Fibroblast of skin of right biceps (primary cell): ENCODE data around the gene FILIP1.

ENCODE experiments used
- DNase-seq: peaks from one replicate; pipeline ENCODE4 v3.0.0-alpha.2; 2013

Gene FILIP1

DNA sequence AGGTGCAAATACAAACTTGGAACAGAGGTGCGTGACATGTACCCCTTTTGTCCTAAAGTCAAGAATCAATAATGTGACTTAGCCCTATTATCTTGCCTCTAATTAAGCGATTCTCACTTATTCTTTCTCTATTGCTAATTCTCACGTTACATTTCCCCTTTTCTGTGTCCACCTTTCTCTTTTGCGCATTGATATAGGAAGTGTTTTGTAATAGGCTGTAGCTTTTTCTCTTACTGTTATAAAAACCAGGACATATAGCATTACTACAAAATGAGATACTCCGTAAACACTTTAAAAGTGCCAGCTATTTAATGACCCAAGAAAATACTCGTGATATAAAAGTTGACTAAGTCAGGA, 208.3 kb downstream of the FILIP1 start:
- DNase-seq = no peak

GRCh38 chr6:75284632-75285282, 208.8 kb downstream of the FILIP1 start, which contains the start of gene TMEM30A:
TSS of gene TMEM30A (minus strand) at chr6:75284792. CDS start at chr6:75284638, 154 bp downstream.
- DNase-seq = peak; percentile 99

- DNase-seq = no peak
Measured at GRCh38 chr6:75283907-75284631, 209.5 kb downstream of the FILIP1 start.

GRCh38 chr6:75282706-75283105, 210.9 kb downstream of the FILIP1 start:
- DNase-seq = no peak

DNA sequence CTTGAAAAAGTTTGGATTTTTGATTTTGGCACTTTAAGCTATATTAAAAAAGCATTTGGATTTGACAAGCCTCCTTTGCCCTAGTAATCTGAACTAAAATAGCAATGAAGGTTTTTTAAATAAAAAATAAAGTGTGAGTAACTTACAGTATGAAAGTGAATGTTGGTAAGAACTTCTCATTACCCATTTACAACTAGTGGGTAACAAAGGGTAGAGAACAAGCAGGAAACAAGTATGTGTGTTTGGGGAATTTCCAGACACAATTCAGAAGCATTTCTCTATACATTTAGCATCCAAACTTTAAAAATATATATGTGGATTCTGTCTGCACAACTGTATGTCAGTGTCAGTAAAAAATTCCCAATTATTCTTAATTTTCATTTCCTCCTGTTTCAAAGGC, 211.9 kb downstream of the FILIP1 start:
- no peak for DNase-seq

GRCh38 chr6:75280131-75280855, 213.3 kb downstream of the FILIP1 start:
- DNase-seq = no peak

DNA sequence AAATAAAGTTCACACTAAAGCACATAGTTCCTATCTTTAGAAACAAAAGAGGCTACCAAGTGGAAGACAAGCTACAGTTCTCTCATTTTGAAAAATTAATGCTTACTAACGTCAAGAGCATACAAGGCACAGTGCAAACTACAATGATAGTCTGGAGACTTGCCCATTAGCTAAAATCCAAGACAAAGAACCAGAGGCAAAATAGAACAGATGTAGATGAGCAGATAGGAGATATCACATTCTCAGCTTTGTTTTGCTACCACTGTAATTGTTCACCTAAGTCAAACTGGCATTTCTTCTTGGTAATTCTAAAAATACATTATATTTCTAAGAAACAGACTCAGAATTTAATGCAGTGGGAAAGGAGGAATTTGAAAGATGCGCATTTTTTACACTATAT, 214.2 kb downstream of the FILIP1 start:
- DNase-seq = no peak

GRCh38 chr6:75278474-75279077, 215.0 kb downstream of the FILIP1 start:
- DNase-seq = no peak

- DNase-seq = peak; percentile 97
Measured at GRCh38 chr6:75275067-75275466, 218.5 kb downstream of the FILIP1 start.

DNA sequence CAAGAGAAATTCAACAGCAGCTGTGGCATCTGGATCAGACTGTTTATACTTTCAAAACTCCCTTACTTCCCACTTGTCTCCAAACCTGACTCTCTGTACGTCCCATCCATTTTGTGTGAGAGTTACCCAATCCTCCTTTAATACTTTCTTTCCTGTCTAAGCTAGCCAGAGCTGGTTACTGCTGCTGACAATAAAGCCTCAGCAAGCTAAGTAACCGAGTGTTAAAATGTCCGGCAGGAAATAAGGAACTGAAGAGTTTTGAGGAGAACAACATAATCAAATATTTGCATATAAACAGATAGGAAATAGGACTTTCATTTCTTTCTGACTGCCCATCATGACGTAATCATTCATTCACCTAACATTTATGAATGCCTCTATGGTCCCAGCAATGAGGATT, 220.6 kb downstream of the FILIP1 start:
- DNase-seq = no peak

DNA sequence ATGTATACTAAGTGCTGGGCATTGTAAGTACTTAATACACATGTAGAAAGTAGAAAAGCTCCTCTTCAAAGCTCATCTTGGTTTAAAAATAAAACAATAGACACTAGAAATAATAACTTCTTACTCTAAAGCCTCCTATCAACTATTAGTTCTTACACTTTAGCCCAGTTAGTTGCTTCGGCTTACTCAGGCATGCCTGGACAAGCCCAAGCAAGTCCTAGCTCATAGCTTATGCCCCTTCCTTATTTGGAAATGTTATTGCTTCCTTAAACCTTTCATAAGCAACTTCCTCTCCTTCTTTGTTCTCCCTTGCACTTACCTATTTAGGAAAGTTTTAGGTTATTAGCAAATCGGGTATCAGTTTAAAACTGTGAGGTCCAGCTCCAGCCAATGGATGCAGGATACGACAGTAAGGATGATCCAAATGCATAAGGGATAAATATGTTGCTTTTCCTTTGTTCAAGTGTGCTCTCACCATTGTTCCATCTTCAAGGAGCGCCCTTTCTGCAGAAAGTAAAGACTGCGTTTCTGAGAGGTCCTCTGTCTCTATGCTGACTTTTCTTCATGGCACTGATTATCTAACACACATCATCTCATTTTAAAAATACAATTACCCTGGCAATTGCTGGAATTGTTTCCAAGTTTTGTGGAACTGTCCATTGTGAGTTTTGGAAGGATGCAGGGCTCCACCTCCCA, 221.3 kb downstream of the FILIP1 start:
- DNase-seq = peak; percentile 51

GRCh38 chr6:75268988-75269354, 224.6 kb downstream of the FILIP1 start:
- DNase-seq = no peak

DNA sequence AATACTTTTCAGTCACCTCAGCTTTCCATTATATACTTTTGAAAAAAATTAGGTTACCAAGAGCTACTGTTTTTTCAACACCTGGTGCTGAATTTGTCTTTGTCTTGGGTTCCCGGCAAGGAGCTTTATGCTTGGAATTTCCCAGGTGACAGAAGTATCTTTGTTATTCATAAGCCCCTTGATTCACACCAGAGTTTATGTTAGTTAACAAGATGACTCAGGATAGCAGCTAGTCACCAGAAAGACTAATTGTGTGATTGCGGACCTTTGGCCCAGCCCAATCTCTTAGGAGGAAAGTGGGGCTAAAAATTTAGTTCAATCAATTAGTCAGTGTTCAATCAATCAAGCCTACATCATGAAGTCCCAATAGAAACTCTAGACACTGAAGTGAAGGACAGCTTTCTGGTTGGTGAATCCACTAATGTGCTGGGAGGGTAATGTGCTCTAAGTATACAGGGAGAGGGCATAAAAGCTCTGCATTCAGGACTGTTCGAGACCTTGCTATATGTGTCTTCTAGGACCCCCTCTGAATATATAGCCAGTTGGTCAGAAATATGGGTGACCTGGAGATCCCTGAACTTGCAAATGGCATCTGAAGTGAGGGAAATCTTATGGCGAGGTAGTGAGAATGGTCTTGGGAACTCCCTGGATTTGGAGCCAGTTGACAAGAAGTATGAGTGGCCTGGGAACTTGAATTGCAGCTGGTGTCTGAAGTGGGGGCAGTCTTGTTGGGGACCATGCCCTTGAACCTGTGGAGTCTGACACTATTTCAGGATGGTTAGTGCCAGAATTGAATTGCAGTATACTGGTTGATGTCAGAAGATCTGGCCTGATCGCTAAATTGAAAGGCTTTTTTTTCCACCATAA, 225.2 kb downstream of the FILIP1 start:
- DNase-seq = peak; percentile 20

- DNase-seq = no peak
Measured at GRCh38 chr6:75267461-75267860, 226.1 kb downstream of the FILIP1 start.

DNA sequence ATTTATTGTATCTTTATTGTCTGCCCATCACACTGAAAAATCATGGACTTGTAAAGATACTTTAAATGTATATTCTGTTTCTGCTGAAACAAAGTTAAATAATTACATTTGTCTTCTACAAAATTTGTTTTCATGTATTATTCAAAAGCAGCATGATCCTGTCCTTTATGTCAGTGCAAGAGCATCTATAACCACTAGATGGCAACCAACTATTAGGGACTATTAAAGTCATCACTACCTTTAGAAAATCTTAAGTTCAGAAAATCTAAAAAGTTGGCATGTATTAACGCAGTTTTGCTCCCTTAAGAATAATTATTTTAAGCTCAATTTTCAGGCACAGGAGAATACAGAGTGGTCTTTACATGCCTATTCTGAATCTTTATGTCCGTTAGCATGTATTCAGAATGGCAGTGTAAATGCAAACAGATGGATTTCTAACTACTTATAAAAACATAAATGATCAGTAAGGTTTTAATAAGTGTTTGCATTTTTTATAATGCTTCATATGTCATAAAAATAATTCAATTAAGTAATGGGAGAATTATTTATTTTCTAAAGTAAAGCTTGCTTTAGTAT, 226.8 kb downstream of the FILIP1 start:
- DNase-seq = peak; percentile 55

GRCh38 chr6:75263401-75263750, 230.2 kb downstream of the FILIP1 start:
- no peak for DNase-seq

DNA sequence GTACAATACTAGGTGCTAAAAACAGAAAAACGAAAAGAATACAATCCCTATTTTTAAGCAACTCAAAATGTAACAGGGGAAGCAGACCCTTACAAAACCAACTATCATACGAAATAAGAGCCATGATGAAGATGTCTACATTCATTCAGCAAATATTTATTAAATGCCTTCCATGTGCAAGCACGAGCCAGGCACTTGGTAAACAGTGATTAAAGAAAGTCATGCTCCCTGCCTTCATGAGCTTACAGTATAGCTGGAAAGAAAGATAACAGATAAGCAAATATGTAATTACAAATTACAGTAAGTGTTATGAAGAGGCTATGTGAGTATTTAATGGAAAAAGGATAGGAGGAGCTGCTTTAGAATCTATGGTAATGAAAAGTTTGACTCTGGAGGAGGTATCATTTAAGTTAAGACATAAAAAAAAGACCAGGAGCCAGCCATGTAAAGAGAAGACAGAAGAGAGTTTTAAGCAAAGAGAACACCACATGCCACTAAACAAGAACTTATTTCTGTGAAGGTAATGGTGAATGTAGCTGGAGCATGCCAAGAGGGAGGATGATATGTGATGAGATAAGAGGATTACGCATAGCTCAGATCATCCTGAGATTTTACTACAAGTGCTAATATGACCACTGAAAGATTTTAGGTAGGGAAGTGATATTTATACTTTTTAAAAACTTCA, 230.7 kb downstream of the FILIP1 start:
- no peak for DNase-seq

GRCh38 chr6:75261299-75261698, 232.3 kb downstream of the FILIP1 start:
- DNase-seq = no peak

DNA sequence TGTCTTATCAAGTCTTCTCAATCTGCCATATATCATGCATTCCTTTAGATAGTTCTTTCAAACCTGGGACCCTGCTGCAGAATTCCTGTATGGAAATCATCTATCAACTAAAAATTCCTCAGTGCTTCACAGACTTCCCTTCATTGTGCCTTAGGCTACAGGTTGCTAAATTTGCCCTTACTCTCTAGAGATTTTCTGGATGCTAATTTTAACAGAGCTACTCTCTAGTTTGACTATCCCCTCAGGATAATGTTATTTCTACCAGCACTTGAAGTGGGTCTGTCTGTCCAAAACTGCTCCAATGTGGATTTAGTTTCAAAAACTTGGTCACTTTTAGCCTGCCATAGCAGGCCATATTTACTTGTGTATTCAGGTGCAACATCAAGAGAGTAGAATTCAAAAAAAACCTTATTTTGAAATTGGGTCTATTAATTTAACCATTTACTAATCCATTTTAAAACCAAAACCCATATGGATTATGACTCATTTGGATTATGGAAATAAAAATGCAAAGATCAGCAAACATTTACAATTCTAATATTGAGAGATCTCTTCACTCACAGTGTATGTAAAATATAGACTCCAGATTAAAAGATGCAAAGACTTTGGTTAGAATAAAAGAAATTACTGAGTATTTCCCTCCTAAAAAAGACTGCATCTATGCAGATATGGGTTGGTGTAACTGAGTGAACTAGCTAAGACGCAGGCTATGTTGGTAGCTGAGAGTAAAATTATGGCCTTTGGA, 236.1 kb downstream of the FILIP1 start:
- no peak for DNase-seq

DNA sequence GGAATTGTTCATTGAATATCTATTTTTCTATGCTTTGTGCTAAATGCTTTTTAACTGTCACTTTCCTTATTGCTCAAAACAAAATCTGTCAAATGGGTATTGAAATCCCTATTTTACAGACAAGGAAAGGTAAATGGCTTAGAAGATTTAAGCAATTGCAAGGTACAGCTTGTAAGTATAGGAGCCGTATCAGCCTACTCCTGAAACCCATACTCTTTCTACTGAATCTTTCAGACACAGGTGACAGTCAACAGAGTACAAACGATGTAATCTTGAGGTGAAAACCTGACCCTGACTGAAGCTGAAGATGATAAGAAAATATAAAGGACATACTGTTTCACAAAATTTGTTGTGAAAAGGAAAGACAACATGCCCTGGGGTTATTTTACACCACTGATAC, 243.0 kb downstream of the FILIP1 start:
- DNase-seq = no peak
